ENCODE measurements around the gene IQGAP2. TPM values are rescaled to one million over a fixed set of nuclear protein-coding genes. Genes with fewer than 3 reads are reported as not detected.

IQGAP2 gene
- total and polyA plus RNA-seq, 2 donors (not counting 1 experiment from before 2014, with no cell fraction given), result 8.1 to 15.0 TPM

- no peaks in the 10 kb centered on the region for H3K9me3 Mint-ChIP-seq (ENCODE audit: insufficient read depth)
- H3K4me1 Mint-ChIP-seq, result no peaks in the 10 kb centered on the region
- Histone ChIP-seq H3K36me3 (replicated peaks in 1 of 2; ENCODE audit: control extremely low read depth in 1 of 2, control insufficient read depth in 1 of 2, extremely low read depth in 1 of 2, insufficient read depth in 2 of 2, low read length in 1 of 2) (peaks cover 4 to 7% of the 10 kb centered on the region in 2 experiments), H4K20me1 (ENCODE audit: control insufficient read depth, insufficient read depth, low read length, poor library complexity, severe bottlenecking) (no peaks in the 10 kb centered on the region), H3K9me3 (ENCODE audit: control extremely low read depth in 1 of 3, control insufficient read depth in 2 of 3, insufficient read depth in 1 of 3, low read length in 2 of 3) (no peaks in the 10 kb centered on the region), H3K4me3 (ENCODE audit: control extremely low read depth in 1 of 5, extremely low read depth in 1 of 5, insufficient read depth in 1 of 5, low read depth in 2 of 5, low read length in 4 of 5) (no peak overlapping the region), H3K79me2 (ENCODE audit: control insufficient read depth, insufficient read depth, low read length) (no peaks in the 10 kb centered on the region), H3K4me2 (replicated peaks; ENCODE audit: low read depth, low read length, poor library complexity, severe bottlenecking) (no peak overlapping the region), H3K27me3 (replicated peaks in 1 of 4; ENCODE audit: control extremely low read depth in 1 of 4, control insufficient read depth in 3 of 4, insufficient read depth in 4 of 4, low read length in 3 of 4) (no peaks in the 10 kb centered on the region), H3K27ac (ENCODE audit: low read length in 2 of 2) (no peak overlapping the region), H2AFZ (ENCODE audit: insufficient read depth, low read depth, low read length, poor library complexity, severe bottlenecking) (no peak overlapping the region), H3K4me1 (ENCODE audit: control insufficient read depth in 2 of 2, insufficient read depth in 2 of 2, low read length in 2 of 2) (no peaks in the 10 kb centered on the region), H3K9ac (ENCODE audit: low read length) (no peak overlapping the region)
- ChIA-PET CTCF (no interaction called here), POLR2A (no interaction called here)
- ATAC-seq (ENCODE audit: low read depth), result no peak
- no peak for DNase-seq
- H3K4me3 Mint-ChIP-seq, result no peak overlapping the region
- no peak overlapping the region for H3K27ac Mint-ChIP-seq
- intact Hi-C loops (cut with micrococcal nuclease), result no loop called here
- no CpG with 5 or more reads among the region's 5 CpGs for WGBS (ENCODE audit: insufficient coverage)
- TF ChIP-seq, protein P1, sequence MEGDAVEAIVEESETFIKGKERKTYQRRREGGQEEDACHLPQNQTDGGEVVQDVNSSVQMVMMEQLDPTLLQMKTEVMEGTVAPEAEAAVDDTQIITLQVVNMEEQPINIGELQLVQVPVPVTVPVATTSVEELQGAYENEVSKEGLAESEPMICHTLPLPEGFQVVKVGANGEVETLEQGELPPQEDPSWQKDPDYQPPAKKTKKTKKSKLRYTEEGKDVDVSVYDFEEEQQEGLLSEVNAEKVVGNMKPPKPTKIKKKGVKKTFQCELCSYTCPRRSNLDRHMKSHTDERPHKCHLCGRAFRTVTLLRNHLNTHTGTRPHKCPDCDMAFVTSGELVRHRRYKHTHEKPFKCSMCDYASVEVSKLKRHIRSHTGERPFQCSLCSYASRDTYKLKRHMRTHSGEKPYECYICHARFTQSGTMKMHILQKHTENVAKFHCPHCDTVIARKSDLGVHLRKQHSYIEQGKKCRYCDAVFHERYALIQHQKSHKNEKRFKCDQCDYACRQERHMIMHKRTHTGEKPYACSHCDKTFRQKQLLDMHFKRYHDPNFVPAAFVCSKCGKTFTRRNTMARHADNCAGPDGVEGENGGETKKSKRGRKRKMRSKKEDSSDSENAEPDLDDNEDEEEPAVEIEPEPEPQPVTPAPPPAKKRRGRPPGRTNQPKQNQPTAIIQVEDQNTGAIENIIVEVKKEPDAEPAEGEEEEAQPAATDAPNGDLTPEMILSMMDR (IDR thresholded peaks at IDR 0.05), result no peak
- TF ChIP-seq EZH2 (IDR thresholded peaks at IDR 0.05; ENCODE audit: borderline replicate concordance, insufficient read depth, low read depth, low read length, poor library complexity, severe bottlenecking), result no peak
- H3K27me3 Mint-ChIP-seq, result no peaks in the 10 kb centered on the region
Observed at GRCh38 chr5:76697670-76698069, 294.6 kb downstream of the IQGAP2 start.

GRCh38 chr5:76700571-76700970 lies 297.5 kb downstream of the IQGAP2 start:
- ATAC-seq (ENCODE audit: low read depth) (no peak), DNase-seq (no peak)
- Histone ChIP-seq H4K20me1 (ENCODE audit: control insufficient read depth, insufficient read depth, low read length, poor library complexity, severe bottlenecking) (no peaks in the 10 kb centered on the region), H3K4me3 (ENCODE audit: control extremely low read depth in 1 of 5, extremely low read depth in 1 of 5, insufficient read depth in 1 of 5, low read depth in 2 of 5, low read length in 4 of 5) (no peak overlapping the region), H3K27ac (ENCODE audit: low read length in 2 of 2) (no peak overlapping the region), H3K79me2 (ENCODE audit: control insufficient read depth, insufficient read depth, low read length) (no peaks in the 10 kb centered on the region), H3K27me3 (replicated peaks in 1 of 4; ENCODE audit: control extremely low read depth in 1 of 4, control insufficient read depth in 3 of 4, insufficient read depth in 4 of 4, low read length in 3 of 4) (no peaks in the 10 kb centered on the region), H3K4me1 (ENCODE audit: control insufficient read depth in 2 of 2, insufficient read depth in 2 of 2, low read length in 2 of 2) (peaks cover under 1 to 3% of the 10 kb centered on the region in 2 donors), H3K36me3 (replicated peaks in 1 of 2; ENCODE audit: control extremely low read depth in 1 of 2, control insufficient read depth in 1 of 2, extremely low read depth in 1 of 2, insufficient read depth in 2 of 2, low read length in 1 of 2) (peaks cover 0 to 11% of the 10 kb centered on the region in 2 experiments), H3K9ac (ENCODE audit: low read length) (no peak overlapping the region), H2AFZ (ENCODE audit: insufficient read depth, low read depth, low read length, poor library complexity, severe bottlenecking) (no peak overlapping the region), H3K4me2 (replicated peaks; ENCODE audit: low read depth, low read length, poor library complexity, severe bottlenecking) (no peak overlapping the region), H3K9me3 (ENCODE audit: control extremely low read depth in 1 of 3, control insufficient read depth in 2 of 3, insufficient read depth in 1 of 3, low read length in 2 of 3) (no peaks in the 10 kb centered on the region)
- no peak overlapping the region for H3K4me3 Mint-ChIP-seq
- peaks cover 2% of the 10 kb centered on the region for H3K4me1 Mint-ChIP-seq
- WGBS (ENCODE audit: insufficient coverage), result 100% methylated on average over 1 of the region's 2 CpGs
- no peak overlapping the region for H3K27ac Mint-ChIP-seq
- no peak for TF ChIP-seq EZH2 (IDR thresholded peaks at IDR 0.05; ENCODE audit: borderline replicate concordance, insufficient read depth, low read depth, low read length, poor library complexity, severe bottlenecking)
- TF ChIP-seq, protein P1 (IDR thresholded peaks at IDR 0.05), result no peak
- no peaks in the 10 kb centered on the region for H3K27me3 Mint-ChIP-seq
- ChIA-PET CTCF (no interaction called here), POLR2A (no interaction called here)
- H3K9me3 Mint-ChIP-seq (ENCODE audit: insufficient read depth), result no peaks in the 10 kb centered on the region
- intact Hi-C loops (cut with micrococcal nuclease), result no loop called here
